HG03342 (cell line): Measurements from ENCODE around the gene LENG9.
"Not testable (repeated sequence)": the region's sequence is repeated elsewhere in the genome, so short reads cannot be mapped to it uniquely, and the experiment has no call there.

Experiments used
- ATAC-seq: cut with Tn5 transposase; IDR thresholded peaks from one replicate; pipeline ENCODE4 v1.9.1; 2021; ENCODE audit warnings: mild to moderate bottlenecking, moderate library complexity; ENCODE audit not compliant: unreplicated experiment

The LENG9 gene

GRCh38 chr19:54459282-54460229, 4.0 kb downstream of the LENG9 start:
- ATAC-seq = no peak

GRCh38 chr19:54458648-54459281, 4.8 kb downstream of the LENG9 start:
- no peak for ATAC-seq

GRCh38 chr19:54457773-54458647, 5.6 kb downstream of the LENG9 start:
- no peak for ATAC-seq

GRCh38 chr19:54456423-54457373, 6.9 kb downstream of the LENG9 start:
- no peak for ATAC-seq

GRCh38 chr19:54455786-54456422, 7.7 kb downstream of the LENG9 start:
- ATAC-seq = no peak

GRCh38 chr19:54454781-54455675, 8.6 kb downstream of the LENG9 start:
- no peak for ATAC-seq

GRCh38 chr19:54453921-54454780, 9.4 kb downstream of the LENG9 start:
- no peak for ATAC-seq

- ATAC-seq = no peak
These were observed 11.0 kb downstream of the LENG9 start for GRCh38 chr19:54452626-54453025.

- ATAC-seq = no peak
These were observed 11.6 kb downstream of the LENG9 start for GRCh38 chr19:54451997-54452396.

- ATAC-seq = no peak
These were observed 12.2 kb downstream of the LENG9 start for GRCh38 chr19:54451331-54451871.

- peak; percentile 4 for ATAC-seq
These were observed 13.9 kb downstream of the LENG9 start for GRCh38 chr19:54449701-54450069.

- ATAC-seq = peak; percentile 83
These were observed 14.5 kb downstream of the LENG9 start, which contains the start of gene LENG8 for GRCh38 chr19:54448774-54449700. Gene LENG8 (plus strand): TSS chr19:54449199. CDS start chr19:54451345, 2,146 bp downstream.

- no peak for ATAC-seq
These were observed 15.4 kb downstream of the LENG9 start for GRCh38 chr19:54448040-54448773.

GRCh38 chr19:54446349-54446748, 17.2 kb downstream of the LENG9 start:
- not testable (repeated sequence) for ATAC-seq

- ATAC-seq = no peak
These were observed 18.8 kb downstream of the LENG9 start for GRCh38 chr19:54444737-54445136.
